ENCODE measurements around the gene DKK2.

The DKK2 gene

DNA sequence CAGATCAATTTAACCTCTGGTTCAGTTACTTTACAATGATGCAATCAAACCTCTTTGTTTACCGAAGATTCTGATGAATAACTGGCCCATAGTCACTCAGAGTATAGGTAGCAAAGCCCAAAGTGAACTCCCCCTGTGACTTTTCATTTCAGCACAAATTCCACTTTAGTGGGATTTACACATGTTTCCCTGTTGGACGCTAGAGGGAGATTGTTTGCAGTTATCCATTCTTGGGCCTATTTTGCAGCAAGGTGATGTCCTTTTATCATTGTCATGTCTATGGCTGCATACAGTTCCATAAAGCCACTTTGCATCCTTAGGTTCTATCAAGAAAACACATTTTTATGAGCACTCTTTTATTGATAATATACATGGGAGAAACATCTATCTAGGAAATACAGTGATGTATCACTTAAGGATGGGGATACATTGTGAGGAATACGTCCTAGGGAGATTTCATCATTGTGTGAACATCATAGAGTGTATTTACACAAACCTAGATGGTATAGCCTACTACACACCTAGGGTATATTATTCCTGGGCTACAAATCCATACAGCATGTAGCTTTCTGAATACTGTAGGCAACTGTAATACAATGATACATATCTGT is 14.5 kb upstream of the DKK2 start:
- Histone ChIP-seq H3K36me3 (ENCODE audit: control insufficient read depth, insufficient read depth, low read length) (no peaks in the 10 kb centered on the region), H3K27ac (ENCODE audit: low read depth, low read length) (no peak overlapping the region), H3K9ac (ENCODE audit: low read length) (no peak overlapping the region), H3K9me3 (ENCODE audit: control insufficient read depth, insufficient read depth, low read depth, low read length) (peaks cover 10% of the 10 kb centered on the region), H3K4me3 (ENCODE audit: low read depth, low read length) (no peak overlapping the region), H3K27me3 (ENCODE audit: control insufficient read depth, insufficient read depth, low read length) (no peaks in the 10 kb centered on the region), H3K4me1 (ENCODE audit: control insufficient read depth, insufficient read depth, low read length) (no peaks in the 10 kb centered on the region)

DNA sequence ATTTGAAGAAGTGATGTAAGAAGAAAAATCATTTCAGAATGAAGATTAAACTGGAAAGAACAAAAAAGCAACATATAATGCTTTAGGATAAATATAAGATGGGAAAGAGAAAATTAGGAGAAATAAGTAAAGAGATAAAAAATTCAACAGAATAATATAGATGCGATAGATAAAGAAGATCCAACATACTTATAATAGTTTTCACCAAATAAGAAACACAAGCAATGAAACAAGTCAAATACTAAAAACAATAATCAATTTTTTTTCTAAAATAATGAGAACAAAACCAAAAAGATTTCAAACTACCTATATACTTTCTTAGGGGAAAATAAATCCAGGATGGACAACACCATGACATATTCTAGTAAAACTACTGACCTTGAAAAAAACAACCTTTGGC is 10.1 kb upstream of the DKK2 start:
- H3K36me3 ChIP-seq (ENCODE audit: control insufficient read depth, insufficient read depth, low read length): no peaks in the 10 kb centered on the region

DNA sequence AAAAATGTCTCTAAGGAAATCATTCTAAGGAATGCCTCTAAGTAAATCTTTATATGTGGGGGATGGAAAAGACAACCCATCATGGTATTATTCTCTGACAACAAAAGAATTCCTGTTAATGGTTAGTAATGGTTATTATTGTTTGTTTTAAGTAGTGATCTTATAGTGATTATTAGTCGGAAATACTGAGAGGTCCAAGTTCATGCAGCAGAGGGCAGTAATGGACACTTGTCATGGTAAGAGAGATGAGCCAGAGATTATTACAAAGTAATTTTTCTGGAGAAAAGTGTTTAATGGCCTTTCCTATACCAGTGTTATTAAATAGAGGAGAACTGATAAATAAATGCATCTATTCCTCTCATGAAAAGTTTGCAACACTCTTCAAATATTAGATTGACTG is 8.1 kb upstream of the DKK2 start:
- Histone ChIP-seq H3K9ac (ENCODE audit: low read length) (no peak overlapping the region), H3K36me3 (ENCODE audit: control insufficient read depth, insufficient read depth, low read length) (no peaks in the 10 kb centered on the region), H3K27ac (ENCODE audit: low read depth, low read length) (no peak overlapping the region), H3K9me3 (ENCODE audit: control insufficient read depth, insufficient read depth, low read depth, low read length) (peaks cover 10% of the 10 kb centered on the region), H3K4me3 (ENCODE audit: low read depth, low read length) (no peak overlapping the region), H3K4me1 (ENCODE audit: control insufficient read depth, insufficient read depth, low read length) (no peaks in the 10 kb centered on the region), H3K27me3 (ENCODE audit: control insufficient read depth, insufficient read depth, low read length) (peaks cover 11% of the 10 kb centered on the region)

More for the DNA sequence above, 10.1 kb upstream of the DKK2 start:
- Histone ChIP-seq H3K9ac (ENCODE audit: low read length) (no peak overlapping the region), H3K4me1 (ENCODE audit: control insufficient read depth, insufficient read depth, low read length) (no peaks in the 10 kb centered on the region), H3K9me3 (ENCODE audit: control insufficient read depth, insufficient read depth, low read depth, low read length) (peaks cover 10% of the 10 kb centered on the region), H3K4me3 (ENCODE audit: low read depth, low read length) (no peak overlapping the region), H3K27ac (ENCODE audit: low read depth, low read length) (no peak overlapping the region), H3K27me3 (ENCODE audit: control insufficient read depth, insufficient read depth, low read length) (no peaks in the 10 kb centered on the region)

DNA sequence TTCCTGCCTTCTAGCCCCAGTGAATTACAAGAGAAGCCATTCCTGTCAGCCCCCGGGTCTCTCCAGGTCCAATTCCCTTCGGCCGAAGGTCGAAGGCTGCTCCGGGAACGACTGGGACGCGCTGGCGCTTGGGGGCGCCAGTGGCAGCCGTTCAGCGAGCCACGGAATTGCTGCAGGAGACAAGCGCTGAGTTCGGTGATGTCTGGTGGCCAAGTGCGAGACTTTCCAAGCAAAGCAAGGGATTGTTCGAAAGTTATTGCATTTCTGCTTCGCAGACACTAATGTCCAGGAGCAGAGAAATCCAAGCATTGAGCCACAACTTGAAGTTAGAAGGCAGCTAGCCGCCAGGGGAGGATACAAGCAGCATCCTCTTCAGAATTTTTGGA is 1.1 kb upstream of the DKK2 start:
- H3K36me3 ChIP-seq (ENCODE audit: control insufficient read depth, insufficient read depth, low read length): no peaks in the 10 kb centered on the region
- peak overlapping the region; percentile 48 for H3K4me3 ChIP-seq (ENCODE audit: low read depth, low read length)
- H3K9me3 ChIP-seq (ENCODE audit: control insufficient read depth, insufficient read depth, low read depth, low read length): no peaks in the 10 kb centered on the region
- peaks cover 72% of the 10 kb centered on the region for H3K27me3 ChIP-seq (ENCODE audit: control insufficient read depth, insufficient read depth, low read length)
- H3K4me1 ChIP-seq (ENCODE audit: control insufficient read depth, insufficient read depth, low read length): peaks cover 20% of the 10 kb centered on the region; the same call in 1 of the 2 replicates
- no peak overlapping the region for H3K27ac ChIP-seq (ENCODE audit: low read depth, low read length)
- H3K9ac ChIP-seq (ENCODE audit: low read length): no peak overlapping the region

DNA sequence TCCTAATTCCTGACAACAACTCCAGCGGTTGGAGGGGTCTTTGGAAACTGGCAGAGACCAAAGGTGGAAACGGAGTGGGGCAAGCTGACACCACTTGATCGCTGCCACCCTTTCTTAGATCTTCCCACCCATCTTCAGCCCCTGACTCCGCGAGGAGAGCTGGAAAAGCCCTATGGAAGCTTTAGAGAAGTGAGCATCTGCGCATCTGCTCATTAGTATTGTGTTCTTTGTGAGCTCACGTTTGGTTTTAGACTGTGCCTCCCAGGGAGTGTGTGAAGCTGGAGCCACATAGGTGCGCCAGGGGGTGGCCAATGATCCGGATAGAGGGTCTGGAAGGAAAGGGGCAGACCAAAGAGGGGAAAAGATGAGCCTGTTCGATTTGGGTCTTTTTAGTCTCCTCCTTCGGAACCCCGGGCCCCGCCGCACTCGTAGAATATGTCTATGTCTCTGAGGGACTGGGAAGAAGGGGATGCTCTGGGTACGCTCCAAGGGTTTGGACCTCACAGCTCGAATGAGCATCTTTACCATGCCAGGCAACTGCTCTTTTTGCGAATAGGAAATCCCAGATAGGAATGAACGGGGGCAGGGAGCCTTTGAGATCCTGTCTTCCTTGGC is 578 bp upstream of the DKK2 start:
- no peaks in the 10 kb centered on the region for H3K9me3 ChIP-seq (ENCODE audit: control insufficient read depth, insufficient read depth, low read depth, low read length)
- H3K27me3 ChIP-seq (ENCODE audit: control insufficient read depth, insufficient read depth, low read length): peaks cover 72% of the 10 kb centered on the region
- peaks cover 20% of the 10 kb centered on the region; the same call in 1 of the 2 replicates for H3K4me1 ChIP-seq (ENCODE audit: control insufficient read depth, insufficient read depth, low read length)
- H3K36me3 ChIP-seq (ENCODE audit: control insufficient read depth, insufficient read depth, low read length): no peaks in the 10 kb centered on the region
- H3K4me3 ChIP-seq (ENCODE audit: low read depth, low read length): peak overlapping the region; percentile 48
- H3K27ac ChIP-seq (ENCODE audit: low read depth, low read length): no peak overlapping the region
- H3K9ac ChIP-seq (ENCODE audit: low read length): no peak overlapping the region

DNA sequence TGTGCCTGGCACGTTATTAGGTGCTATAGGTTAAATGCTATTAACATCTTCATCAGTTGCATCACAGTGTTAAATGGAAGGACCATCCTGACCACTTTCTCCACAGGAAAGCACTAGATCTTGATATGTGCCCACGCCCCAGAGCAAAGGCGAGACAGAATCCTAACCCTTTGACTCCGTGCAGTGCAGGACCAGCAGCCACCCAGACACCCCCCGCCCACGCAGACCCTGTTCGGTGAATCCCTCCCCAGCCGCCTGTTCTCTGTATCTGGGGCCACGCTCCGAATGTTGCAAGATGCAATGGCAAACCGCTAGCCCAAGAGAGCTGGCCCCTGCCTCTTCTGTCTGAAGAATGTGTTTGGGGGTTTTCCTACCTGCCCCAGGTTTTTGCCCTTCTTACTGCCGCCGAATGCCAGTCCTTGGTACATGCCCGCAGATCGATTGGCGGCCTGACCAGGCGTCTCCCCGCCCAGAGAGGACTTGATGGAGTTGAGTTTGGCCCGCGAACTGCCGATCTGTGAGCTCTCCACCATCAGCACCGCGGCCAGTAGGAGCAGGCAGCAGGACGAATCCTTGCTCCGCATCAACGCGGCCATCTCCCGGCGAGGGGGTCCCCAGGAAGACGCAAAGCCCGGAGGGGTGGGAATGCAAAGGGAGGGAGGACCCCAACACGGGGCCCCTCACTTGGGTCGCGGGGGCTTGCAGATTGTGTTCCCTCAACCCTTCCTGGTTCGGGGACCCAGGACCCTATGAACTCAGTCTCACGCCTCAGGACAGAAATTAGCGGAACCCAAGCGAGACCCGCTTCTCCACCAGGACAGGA is 906 bp downstream of the DKK2 start:
- Histone ChIP-seq H3K4me1 (ENCODE audit: control insufficient read depth, insufficient read depth, low read length) (peaks cover 20% of the 10 kb centered on the region; the same call in 1 of the 2 replicates), H3K27me3 (ENCODE audit: control insufficient read depth, insufficient read depth, low read length) (peaks cover 72% of the 10 kb centered on the region), H3K36me3 (ENCODE audit: control insufficient read depth, insufficient read depth, low read length) (no peaks in the 10 kb centered on the region), H3K9me3 (ENCODE audit: control insufficient read depth, insufficient read depth, low read depth, low read length) (no peaks in the 10 kb centered on the region), H3K27ac (ENCODE audit: low read depth, low read length) (no peak overlapping the region), H3K9ac (ENCODE audit: low read length) (no peak overlapping the region), H3K4me3 (ENCODE audit: low read depth, low read length) (peak overlapping the region; percentile 48)

DNA sequence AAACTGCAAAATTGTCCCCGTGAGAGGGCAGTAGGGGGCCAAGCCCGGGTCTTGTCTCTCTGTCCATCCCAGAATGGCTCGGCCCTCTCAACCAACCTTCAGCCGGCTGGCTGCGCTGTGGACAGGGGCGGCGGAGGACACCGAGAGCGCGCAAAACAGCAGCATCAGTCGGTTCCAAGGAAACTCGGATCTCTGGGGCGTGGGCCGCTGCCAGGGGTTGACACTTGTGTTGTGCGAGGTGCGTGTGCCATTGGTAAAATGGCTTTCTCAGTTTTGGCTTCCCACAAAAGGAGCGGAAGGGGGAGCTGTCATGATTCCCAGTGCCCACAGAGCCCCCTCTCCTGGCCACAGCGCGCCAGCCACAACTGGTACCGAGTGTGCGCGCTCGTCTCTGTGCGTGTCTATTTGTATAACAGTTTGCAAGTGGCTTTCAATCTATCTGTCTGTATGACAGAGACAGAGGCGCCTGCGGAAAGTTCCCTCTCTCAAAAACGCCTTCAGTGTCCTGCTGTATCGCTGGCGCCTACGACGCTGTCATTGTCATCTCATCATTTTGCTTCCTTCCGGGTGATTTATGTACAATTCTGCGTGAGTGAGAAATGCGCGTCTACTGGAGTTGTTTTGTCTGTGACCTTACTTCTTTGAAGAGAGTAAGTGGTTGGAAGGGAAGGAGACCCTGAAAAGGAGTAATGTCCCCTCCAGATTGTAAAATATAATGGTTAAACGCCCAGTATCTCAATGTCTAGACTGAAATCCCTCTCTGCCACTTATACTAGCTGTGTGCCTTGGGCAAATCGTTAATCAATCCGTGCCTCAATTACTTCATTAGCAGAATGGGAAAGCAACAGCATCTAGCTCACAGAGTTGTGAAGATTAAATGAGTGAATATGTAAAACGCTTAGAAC is 1.8 kb downstream of the DKK2 start:
- peak overlapping the region; percentile 48 for H3K4me3 ChIP-seq (ENCODE audit: low read depth, low read length)
- H3K9ac ChIP-seq (ENCODE audit: low read length): no peak overlapping the region

DNA sequence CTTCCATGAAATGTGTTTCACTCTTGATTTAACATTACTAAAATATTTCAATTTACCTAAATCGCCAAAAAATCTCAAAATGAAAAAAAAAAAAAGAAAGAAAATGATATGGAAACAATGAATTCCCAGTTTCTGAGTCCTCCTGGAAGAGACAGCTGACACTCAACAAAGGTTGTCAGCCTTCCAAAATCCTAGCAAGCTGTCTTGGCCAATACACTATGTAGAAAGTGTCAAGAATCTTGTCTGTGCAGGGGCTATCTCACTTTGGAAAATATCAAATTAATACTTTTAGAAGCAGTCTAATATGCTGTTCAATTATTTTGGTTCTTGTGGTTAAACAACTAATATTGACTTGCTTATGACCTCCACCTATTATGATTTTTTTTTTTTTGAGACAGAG is 8.7 kb downstream of the DKK2 start:
- no peaks in the 10 kb centered on the region for H3K4me1 ChIP-seq (ENCODE audit: control insufficient read depth, insufficient read depth, low read length)
- H3K27me3 ChIP-seq (ENCODE audit: control insufficient read depth, insufficient read depth, low read length): no peaks in the 10 kb centered on the region
- H3K27ac ChIP-seq (ENCODE audit: low read depth, low read length): no peak overlapping the region
- H3K9me3 ChIP-seq (ENCODE audit: control insufficient read depth, insufficient read depth, low read depth, low read length): no peaks in the 10 kb centered on the region
- H3K9ac ChIP-seq (ENCODE audit: low read length): no peak overlapping the region
- no peaks in the 10 kb centered on the region for H3K36me3 ChIP-seq (ENCODE audit: control insufficient read depth, insufficient read depth, low read length)
- no peak overlapping the region for H3K4me3 ChIP-seq (ENCODE audit: low read depth, low read length)

More for the DNA sequence above, 1.8 kb downstream of the DKK2 start:
- Histone ChIP-seq H3K27ac (ENCODE audit: low read depth, low read length) (no peak overlapping the region), H3K4me1 (ENCODE audit: control insufficient read depth, insufficient read depth, low read length) (peaks cover 20% of the 10 kb centered on the region; the same call in 1 of the 2 replicates), H3K36me3 (ENCODE audit: control insufficient read depth, insufficient read depth, low read length) (no peaks in the 10 kb centered on the region), H3K27me3 (ENCODE audit: control insufficient read depth, insufficient read depth, low read length) (peaks cover 63% of the 10 kb centered on the region), H3K9me3 (ENCODE audit: control insufficient read depth, insufficient read depth, low read depth, low read length) (no peaks in the 10 kb centered on the region)

DNA sequence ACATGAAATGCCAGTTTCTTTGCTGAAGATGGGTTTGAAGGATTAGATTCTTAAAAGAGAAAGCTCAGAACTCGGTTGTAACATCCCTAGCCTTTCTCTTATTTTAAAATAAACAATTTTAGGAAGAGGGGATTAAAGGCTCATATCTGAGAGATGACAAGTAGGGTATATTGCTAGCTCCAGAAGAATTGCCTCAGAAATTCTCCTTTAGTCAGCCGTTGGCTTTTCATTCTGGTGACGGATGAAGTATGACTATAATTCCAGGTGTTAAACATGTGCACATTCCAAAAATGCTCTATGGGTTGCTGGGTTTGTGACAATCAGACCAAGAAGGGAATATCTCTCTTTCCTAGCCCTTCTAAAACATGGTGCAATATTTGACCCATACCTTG is 17.8 kb downstream of the DKK2 start:
- Histone ChIP-seq H3K9me3 (ENCODE audit: control insufficient read depth, insufficient read depth, low read depth, low read length) (no peaks in the 10 kb centered on the region), H3K4me1 (ENCODE audit: control insufficient read depth, insufficient read depth, low read length) (no peaks in the 10 kb centered on the region), H3K4me3 (ENCODE audit: low read depth, low read length) (no peak overlapping the region), H3K27ac (ENCODE audit: low read depth, low read length) (no peak overlapping the region), H3K36me3 (ENCODE audit: control insufficient read depth, insufficient read depth, low read length) (no peaks in the 10 kb centered on the region), H3K27me3 (ENCODE audit: control insufficient read depth, insufficient read depth, low read length) (no peaks in the 10 kb centered on the region), H3K9ac (ENCODE audit: low read length) (no peak overlapping the region)

DNA sequence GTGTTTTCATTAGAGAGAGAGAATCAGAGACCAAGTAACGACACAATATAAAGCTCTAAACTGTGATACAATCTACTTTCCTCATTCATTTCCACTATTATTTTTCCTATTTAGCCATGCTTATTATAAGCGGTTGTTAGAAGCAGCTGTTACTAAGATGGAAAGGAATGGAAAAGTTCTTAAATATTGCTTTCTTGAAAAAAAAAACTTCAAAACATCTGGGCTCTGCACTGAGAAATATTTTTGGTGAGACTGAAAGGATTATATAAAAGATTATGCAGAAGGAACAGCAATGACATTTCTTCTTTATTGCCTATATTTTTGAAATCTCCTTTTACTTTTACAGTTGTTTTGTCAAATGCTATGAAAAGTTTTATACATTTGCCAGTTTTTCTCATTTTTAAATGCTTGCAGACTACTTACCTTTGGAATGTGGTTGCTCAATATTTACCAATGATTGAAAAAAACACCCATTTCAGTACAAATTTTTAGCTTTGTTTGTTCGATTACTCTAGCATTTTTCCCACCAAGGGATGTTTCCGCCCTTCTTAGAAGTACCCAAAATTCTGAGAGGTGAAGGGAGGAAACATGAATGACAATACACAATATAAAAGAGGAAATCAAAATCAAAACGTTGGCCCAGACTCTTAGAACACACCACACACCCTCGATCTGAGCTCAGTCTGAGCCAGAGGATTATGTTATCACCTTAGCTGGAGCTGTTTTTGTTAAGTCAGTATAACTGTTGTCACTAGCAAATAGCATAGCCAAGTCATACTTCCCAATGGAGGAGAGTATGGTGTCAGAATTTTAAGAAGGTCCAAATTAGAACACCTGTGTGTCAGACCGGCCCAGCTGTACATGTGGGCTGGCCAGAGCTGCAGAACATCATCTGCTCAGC is 18.4 kb downstream of the DKK2 start:
- Histone ChIP-seq H3K36me3 (ENCODE audit: control insufficient read depth, insufficient read depth, low read length) (no peaks in the 10 kb centered on the region), H3K9ac (ENCODE audit: low read length) (no peak overlapping the region), H3K4me3 (ENCODE audit: low read depth, low read length) (no peak overlapping the region), H3K27ac (ENCODE audit: low read depth, low read length) (no peak overlapping the region), H3K27me3 (ENCODE audit: control insufficient read depth, insufficient read depth, low read length) (no peaks in the 10 kb centered on the region), H3K9me3 (ENCODE audit: control insufficient read depth, insufficient read depth, low read depth, low read length) (no peaks in the 10 kb centered on the region), H3K4me1 (ENCODE audit: control insufficient read depth, insufficient read depth, low read length) (no peaks in the 10 kb centered on the region)
